GM21423 (cell line): Measurements from ENCODE around the gene IKZF1.

Experiments
- ATAC-seq: cut with Tn5 transposase; IDR thresholded peaks from one replicate; pipeline ENCODE4 v1.9.1; 2021; ENCODE audit warnings: mild to moderate bottlenecking, moderate library complexity; ENCODE audit not compliant: unreplicated experiment

The IKZF1 gene

GRCh38 chr7:50304129-50304910 lies at the start of gene IKZF1:
Gene IKZF1, plus strand, starts transcription at chr7:50304716. Its CDS starts 14,346 bp downstream, at chr7:50319062.
- ATAC-seq: peak; percentile 28

- ATAC-seq: no peak
Measured at GRCh38 chr7:50261593-50261992, 42.9 kb upstream of the IKZF1 start.

- no peak for ATAC-seq
Measured at GRCh38 chr7:50262446-50262845, 42.1 kb upstream of the IKZF1 start.

GRCh38 chr7:50262916-50263690 lies 41.4 kb upstream of the IKZF1 start:
- peak; percentile 50 for ATAC-seq

DNA sequence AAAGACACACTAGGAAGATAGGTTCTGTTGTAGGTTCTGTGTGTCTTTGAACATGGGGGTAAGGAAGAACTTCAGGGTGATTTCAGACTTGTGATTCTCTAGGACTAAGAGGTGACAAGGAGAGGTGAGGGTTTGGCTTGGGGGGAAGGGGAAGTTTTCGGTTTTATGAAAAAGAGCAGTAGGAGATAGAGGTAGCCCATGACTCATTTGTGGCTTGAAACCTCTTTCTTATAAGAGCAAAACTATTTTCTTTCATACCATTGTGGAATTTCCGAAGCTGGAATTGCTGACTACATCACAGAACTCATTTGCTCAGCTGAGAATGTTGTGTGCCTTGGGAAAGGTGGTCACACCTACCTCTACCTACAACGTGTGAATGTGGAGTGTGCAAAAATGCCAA lies 39.6 kb upstream of the IKZF1 start:
- no peak for ATAC-seq

DNA sequence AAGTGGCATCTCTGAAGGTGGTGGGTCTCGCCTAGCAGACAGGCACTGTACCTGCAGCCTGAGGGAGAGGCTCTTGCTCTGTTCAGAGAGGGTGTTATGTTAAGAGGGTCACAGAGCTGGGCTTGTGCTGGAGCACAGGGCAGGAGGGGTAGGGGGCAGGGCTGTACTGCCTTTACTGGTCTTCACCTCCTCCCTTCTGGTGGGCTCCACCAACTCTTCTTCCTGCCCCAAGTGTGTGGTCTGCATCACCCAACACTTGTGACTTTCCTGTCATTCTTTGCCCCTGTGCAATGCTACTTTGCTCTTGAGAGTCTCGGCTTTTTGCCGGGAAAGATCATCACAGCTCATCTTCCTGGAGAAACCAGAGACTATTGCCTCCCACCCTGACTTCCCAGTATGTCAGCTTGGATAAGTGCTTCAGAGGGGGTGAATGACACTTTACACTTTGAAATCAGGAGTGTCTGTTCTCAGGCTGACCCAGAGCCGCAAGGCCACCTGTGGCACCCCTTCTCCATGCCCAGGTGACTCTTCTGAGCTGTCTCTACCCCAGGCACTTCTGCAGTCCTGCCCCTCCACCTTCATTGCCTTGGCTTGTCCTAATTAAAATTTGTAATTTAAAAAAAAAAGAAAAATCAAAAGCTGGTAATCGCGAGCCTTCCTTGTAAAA lies 38.4 kb upstream of the IKZF1 start:
- no peak for ATAC-seq

GRCh38 chr7:50266635-50267386 lies 37.7 kb upstream of the IKZF1 start:
- ATAC-seq: peak; percentile 41

- ATAC-seq: no peak
Measured at GRCh38 chr7:50267525-50268041, 36.9 kb upstream of the IKZF1 start.

- peak; percentile 17 for ATAC-seq
Measured at GRCh38 chr7:50268223-50268622, 36.3 kb upstream of the IKZF1 start.

GRCh38 chr7:50268990-50269389 lies 35.5 kb upstream of the IKZF1 start:
- no peak for ATAC-seq

- ATAC-seq: peak; percentile 30
Measured at GRCh38 chr7:50270531-50271018, 33.9 kb upstream of the IKZF1 start.

DNA sequence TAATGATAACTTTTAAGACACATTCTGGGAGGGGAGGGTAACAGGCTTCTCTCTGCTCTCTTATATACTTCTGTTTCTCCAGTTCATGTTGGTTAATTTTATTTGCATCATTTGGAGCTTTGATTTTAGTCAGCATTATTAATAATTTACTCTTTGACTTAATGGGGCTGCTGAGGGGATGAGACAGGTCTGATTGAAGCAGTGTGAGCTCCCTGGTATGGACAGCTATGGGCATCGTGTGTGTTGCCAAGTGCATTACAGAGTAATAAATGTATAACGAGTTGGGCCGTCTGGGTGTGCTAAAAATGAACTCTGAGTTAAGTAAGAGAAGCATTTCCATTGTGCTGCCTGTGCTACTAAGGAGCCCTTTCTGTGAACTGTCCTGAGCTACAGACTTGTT lies 31.7 kb upstream of the IKZF1 start:
- peak; percentile 39 for ATAC-seq

DNA sequence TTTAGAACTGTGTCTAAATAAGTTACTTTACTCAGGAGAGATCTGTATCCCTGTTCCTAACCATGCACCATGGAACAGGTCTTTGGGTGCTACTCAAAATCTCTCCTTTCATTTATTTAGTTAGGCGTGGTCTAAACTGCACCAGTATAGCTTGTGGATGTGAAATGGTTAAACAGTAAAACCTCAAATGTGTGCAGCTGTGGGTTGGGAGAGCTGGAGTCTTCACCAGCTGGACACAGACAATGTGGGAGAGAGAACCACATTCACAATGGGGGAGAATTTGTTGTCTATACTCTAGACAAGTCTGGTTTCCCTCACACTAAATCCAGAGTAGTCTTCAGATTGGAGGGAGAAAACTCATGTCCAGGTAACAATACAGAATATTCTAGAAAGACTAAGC lies 31.2 kb upstream of the IKZF1 start:
- no peak for ATAC-seq

- no peak for ATAC-seq
Measured at GRCh38 chr7:50273870-50274269, 30.6 kb upstream of the IKZF1 start.

DNA sequence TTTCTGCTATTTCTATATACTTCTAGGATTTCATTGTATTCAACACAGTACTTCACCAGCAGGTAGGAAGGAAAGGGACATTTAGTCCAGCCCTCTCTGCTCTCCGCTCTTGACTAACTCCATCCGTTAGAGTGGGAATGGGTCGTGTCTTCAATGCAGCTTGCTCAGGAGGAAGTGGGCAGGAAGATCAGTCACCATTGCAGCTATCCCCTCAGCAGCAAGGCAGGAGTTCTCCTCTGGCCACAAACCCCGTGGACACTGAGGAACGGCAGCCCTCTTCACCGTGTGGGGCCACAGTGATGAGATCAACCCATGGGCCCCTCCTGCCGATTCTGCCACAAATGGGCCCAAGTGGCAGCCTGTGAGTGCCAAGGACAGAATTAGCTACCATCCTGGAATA lies 30.2 kb upstream of the IKZF1 start:
- ATAC-seq: no peak

- ATAC-seq: no peak
Measured at GRCh38 chr7:50275430-50275829, 29.1 kb upstream of the IKZF1 start.

- ATAC-seq: no peak
Measured at GRCh38 chr7:50276483-50276882, 28.0 kb upstream of the IKZF1 start.

GRCh38 chr7:50278120-50278519 lies 26.4 kb upstream of the IKZF1 start:
- no peak for ATAC-seq

DNA sequence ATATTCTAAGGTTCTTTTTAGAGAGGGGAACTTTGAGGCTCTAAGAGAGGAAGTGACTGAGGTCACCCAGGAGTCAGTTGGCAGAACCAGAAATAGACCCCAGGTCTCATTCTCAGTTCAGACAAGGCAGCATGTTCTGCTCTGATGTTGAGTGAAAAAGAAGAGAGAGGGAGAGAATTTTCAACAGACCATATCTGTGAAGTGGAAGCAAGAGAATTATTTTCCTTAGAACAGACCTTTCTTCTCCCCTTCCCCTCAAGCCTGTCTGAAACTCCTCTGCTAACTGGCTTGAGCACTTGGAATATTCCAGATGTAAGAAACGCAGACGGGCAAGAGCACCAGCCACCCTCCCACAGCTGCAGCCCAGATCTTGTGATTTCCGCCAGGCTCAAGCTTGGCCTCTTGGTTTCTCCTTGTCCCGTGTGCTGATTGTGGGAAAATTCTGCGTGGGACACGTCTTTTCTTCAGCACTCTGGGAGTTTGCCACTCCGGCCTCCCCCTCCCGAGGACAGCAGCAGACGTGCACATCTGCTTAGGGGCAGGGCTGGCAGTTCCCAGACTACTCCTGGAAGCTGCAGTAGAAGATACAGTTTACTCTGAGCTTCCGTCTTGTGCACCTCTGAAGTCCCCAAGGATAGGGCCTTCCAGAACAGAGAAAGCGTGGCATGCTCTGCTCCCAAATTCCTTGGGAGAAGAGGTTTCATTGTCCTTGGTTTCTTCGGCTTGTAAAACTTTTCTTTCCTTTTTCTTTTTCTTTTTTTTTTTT lies 22.7 kb upstream of the IKZF1 start:
- peak; percentile 94 for ATAC-seq
